ENCODE measurements around the gene RBM17. TPM values are rescaled to one million over a fixed set of nuclear protein-coding genes. Genes with fewer than 3 reads are reported as not detected.

RBM17 gene
- total and polyA plus RNA-seq, 10 of the 15 experiments (the other 5 are each of a cell fraction or from before 2014, with no cell fraction given) = 28.4 to 181 (median 83.9) TPM

GRCh38 chr10:6134099-6134823 lies 45.4 kb downstream of the RBM17 start:
- ChIA-PET POLR2A (interaction anchor here (0.6 to 2.1 kb wide), 5 partner anchors 10 to 267 kb away, joined by 3 to 10 read pairs (median 3); partner anchors contain the start of gene PFKFB3), SMC1A (ENCODE audit: uncharacterized antibody, unreplicated experiment) (interaction anchor here (0.6 to 5.3 kb wide), 8 partner anchors 10 to 1485 kb away, joined by 3 to 47 read pairs (median 10); partner anchors contain the start of gene PFKFB3), CTCF (interaction anchor here (1.1 to 4.2 kb wide), 9 partner anchors 9 to 271 kb away, joined by 3 to 24 read pairs (median 8); partner anchors contain the start of gene PFKFB3), RAD21 (ENCODE audit: unreplicated experiment) (interaction anchor here (1.0 to 4.2 kb wide), 4 partner anchors 9 to 68 kb away, joined by 3 to 69 read pairs (median 18); partner anchors contain the start of gene PFKFB3)
- H2AFZ ChIP-seq (ENCODE audit: control insufficient read depth, low read depth, low read length) = no peak overlapping the region
- H3K4me2 ChIP-seq (ENCODE audit: control insufficient read depth, insufficient read depth) = peak overlapping the region; percentile 87
- H3K4me3 ChIP-seq = peak overlapping the region; percentile 35; the same call in 1 of the 2 replicates
- H3K36me3 ChIP-seq (ENCODE audit: control insufficient read depth in 2 of 2, insufficient read depth in 2 of 2, low read length in 1 of 2) = no peaks in the 10 kb centered on the region
- no peaks in the 10 kb centered on the region; the same call in 1 of the 2 replicates for H4K20me1 ChIP-seq (ENCODE audit: control insufficient read depth, insufficient read depth)
- H3K27me3 ChIP-seq (replicated peaks in 1 of 2; ENCODE audit: control insufficient read depth in 2 of 2, insufficient read depth in 2 of 2, low read length in 1 of 2) = no peaks in the 10 kb centered on the region
- H3K4me1 ChIP-seq (ENCODE audit: control insufficient read depth, insufficient read depth, low read length) = peaks cover 36% of the 10 kb centered on the region
- DNase-seq (ENCODE audit: low read depth, low spot score) = no peak
- H3K9me3 ChIP-seq (replicated peaks; ENCODE audit: control insufficient read depth, insufficient read depth, low read length) = no peaks in the 10 kb centered on the region
- BruUV-seq (replicated peaks) = no TSS peak
- TF ChIP-seq POU2F2 (IDR thresholded peaks at IDR 0.05; ENCODE audit: borderline replicate concordance, low read depth, low read length) = no peak
- TF ChIP-seq NFXL1 (IDR thresholded peaks at IDR 0.05; ENCODE audit: borderline replicate concordance) = no peak
- TF ChIP-seq JUND (IDR thresholded peaks at IDR 0.05; ENCODE audit: low read depth, low read length) = no peak
- TF ChIP-seq LARP7 (IDR thresholded peaks at IDR 0.05) = no peak
- TF ChIP-seq ELK1 (IDR thresholded peaks at IDR 0.05; ENCODE audit: low read depth, low read length) = no peak
- no peak for TF ChIP-seq IKZF1 (conservative IDR thresholded peaks at IDR 0.05)
- TF ChIP-seq FOS (IDR thresholded peaks at IDR 0.05; ENCODE audit: borderline replicate concordance, extremely low read depth, insufficient read length) = no peak
- no peak for TF ChIP-seq NFYB (IDR thresholded peaks at IDR 0.05; ENCODE audit: insufficient read depth, low read depth, low read length)
- no peak for TF ChIP-seq HCFC1 (IDR thresholded peaks at IDR 0.05; ENCODE audit: low read length)
- no peak for TF ChIP-seq CHD4 (IDR thresholded peaks at IDR 0.05)
- TF ChIP-seq SUZ12 (IDR thresholded peaks at IDR 0.05; ENCODE audit: unreplicated experiment) = no peak
- TF ChIP-seq ZSCAN29 (IDR thresholded peaks at IDR 0.05) = no peak
- no peak for TF ChIP-seq MAX (IDR thresholded peaks at IDR 0.05; ENCODE audit: low read depth, low read length)
- no peak for TF ChIP-seq HDGF (IDR thresholded peaks at IDR 0.05)
- TF ChIP-seq, protein P1, sequence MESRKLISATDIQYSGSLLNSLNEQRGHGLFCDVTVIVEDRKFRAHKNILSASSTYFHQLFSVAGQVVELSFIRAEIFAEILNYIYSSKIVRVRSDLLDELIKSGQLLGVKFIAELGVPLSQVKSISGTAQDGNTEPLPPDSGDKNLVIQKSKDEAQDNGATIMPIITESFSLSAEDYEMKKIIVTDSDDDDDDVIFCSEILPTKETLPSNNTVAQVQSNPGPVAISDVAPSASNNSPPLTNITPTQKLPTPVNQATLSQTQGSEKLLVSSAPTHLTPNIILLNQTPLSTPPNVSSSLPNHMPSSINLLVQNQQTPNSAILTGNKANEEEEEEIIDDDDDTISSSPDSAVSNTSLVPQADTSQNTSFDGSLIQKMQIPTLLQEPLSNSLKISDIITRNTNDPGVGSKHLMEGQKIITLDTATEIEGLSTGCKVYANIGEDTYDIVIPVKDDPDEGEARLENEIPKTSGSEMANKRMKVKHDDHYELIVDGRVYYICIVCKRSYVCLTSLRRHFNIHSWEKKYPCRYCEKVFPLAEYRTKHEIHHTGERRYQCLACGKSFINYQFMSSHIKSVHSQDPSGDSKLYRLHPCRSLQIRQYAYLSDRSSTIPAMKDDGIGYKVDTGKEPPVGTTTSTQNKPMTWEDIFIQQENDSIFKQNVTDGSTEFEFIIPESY (IDR thresholded peaks at IDR 0.05) = no peak
- H3K9ac ChIP-seq (ENCODE audit: control insufficient read depth, insufficient read depth, low read length) = no peak overlapping the region
- no peak overlapping the region for H3K27ac ChIP-seq (ENCODE audit: control insufficient read depth, insufficient read depth)
- WGBS (ENCODE audit: insufficient coverage, insufficient replicate concordance, low lambda C conversion rate, missing lambda C conversion rate) = 76% methylated on average over 18 of the region's 18 CpGs
- FAIRE-seq = no peak
- no peak for ATAC-seq
- in situ Hi-C loops (cut with MboI) = no loop called here
- no peaks in the 10 kb centered on the region for H3K79me2 ChIP-seq (ENCODE audit: control insufficient read depth, insufficient read depth, low read length)
- intact Hi-C loops (cut with micrococcal nuclease; ENCODE audit: unreplicated experiment) = no loop called here
